ENCODE data around the gene SEZ6. TPM values are rescaled to one million over a fixed set of nuclear protein-coding genes. Genes with fewer than 3 reads are reported as not detected.

The SEZ6 gene
- polyA plus RNA-seq, 2 of the 4 experiments (the other 2 are of a cell fraction), result not detected

DNA sequence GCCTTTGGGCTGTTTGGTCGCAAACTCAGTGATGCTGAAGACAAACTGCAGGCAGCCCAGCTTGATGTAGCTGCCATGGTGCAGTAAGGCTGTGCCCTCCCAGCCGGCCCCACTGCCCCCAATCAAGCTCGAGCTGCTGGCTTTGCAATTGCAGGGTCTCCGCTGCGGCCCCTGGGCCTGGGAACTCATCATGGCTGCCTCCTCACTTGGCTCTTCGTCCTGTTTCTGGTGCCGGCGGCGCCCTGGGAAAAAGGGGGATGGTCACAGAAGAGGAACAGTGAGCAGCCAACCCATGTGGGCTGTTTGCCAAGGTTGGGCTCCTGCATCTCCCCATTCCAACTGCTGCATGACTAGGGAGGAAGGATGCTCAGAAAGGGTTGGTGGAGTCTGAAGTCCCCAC lies 99.6 kb downstream of the SEZ6 start (continued):
- TF ChIP-seq, protein P1, sequence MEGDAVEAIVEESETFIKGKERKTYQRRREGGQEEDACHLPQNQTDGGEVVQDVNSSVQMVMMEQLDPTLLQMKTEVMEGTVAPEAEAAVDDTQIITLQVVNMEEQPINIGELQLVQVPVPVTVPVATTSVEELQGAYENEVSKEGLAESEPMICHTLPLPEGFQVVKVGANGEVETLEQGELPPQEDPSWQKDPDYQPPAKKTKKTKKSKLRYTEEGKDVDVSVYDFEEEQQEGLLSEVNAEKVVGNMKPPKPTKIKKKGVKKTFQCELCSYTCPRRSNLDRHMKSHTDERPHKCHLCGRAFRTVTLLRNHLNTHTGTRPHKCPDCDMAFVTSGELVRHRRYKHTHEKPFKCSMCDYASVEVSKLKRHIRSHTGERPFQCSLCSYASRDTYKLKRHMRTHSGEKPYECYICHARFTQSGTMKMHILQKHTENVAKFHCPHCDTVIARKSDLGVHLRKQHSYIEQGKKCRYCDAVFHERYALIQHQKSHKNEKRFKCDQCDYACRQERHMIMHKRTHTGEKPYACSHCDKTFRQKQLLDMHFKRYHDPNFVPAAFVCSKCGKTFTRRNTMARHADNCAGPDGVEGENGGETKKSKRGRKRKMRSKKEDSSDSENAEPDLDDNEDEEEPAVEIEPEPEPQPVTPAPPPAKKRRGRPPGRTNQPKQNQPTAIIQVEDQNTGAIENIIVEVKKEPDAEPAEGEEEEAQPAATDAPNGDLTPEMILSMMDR (IDR thresholded peaks at IDR 0.05), result no peak
- TF ChIP-seq, protein P2, sequence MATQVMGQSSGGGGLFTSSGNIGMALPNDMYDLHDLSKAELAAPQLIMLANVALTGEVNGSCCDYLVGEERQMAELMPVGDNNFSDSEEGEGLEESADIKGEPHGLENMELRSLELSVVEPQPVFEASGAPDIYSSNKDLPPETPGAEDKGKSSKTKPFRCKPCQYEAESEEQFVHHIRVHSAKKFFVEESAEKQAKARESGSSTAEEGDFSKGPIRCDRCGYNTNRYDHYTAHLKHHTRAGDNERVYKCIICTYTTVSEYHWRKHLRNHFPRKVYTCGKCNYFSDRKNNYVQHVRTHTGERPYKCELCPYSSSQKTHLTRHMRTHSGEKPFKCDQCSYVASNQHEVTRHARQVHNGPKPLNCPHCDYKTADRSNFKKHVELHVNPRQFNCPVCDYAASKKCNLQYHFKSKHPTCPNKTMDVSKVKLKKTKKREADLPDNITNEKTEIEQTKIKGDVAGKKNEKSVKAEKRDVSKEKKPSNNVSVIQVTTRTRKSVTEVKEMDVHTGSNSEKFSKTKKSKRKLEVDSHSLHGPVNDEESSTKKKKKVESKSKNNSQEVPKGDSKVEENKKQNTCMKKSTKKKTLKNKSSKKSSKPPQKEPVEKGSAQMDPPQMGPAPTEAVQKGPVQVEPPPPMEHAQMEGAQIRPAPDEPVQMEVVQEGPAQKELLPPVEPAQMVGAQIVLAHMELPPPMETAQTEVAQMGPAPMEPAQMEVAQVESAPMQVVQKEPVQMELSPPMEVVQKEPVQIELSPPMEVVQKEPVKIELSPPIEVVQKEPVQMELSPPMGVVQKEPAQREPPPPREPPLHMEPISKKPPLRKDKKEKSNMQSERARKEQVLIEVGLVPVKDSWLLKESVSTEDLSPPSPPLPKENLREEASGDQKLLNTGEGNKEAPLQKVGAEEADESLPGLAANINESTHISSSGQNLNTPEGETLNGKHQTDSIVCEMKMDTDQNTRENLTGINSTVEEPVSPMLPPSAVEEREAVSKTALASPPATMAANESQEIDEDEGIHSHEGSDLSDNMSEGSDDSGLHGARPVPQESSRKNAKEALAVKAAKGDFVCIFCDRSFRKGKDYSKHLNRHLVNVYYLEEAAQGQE (IDR thresholded peaks at IDR 0.05), result no peak
- TF ChIP-seq ZNF302 (CRISPR knock-in tag; IDR thresholded peaks at IDR 0.05), result no peak
- TF ChIP-seq CHD4 (IDR thresholded peaks at IDR 0.05; ENCODE audit: borderline replicate concordance), result no peak

Other genes starting within 250 kb of the SEZ6 start
- gene FAM222B, start 163.2 kb downstream of the SEZ6 start, polyA plus RNA-seq (2011; rRNA removed), result 10.7 and 15.3 TPM in 2 replicates
- gene FAM222B, start 163.2 kb downstream of the SEZ6 start, polyA plus RNA-seq (2017; fragmentation: RNase III; extraction: RNeasy Plus Mini Kit Qiagen cat#74134 plus additional on column Dnase treatment), result 14.3 to 15.6 TPM (median 14.7 TPM) in 3 replicates
- 88.3 and 123 TPM in 2 replicates for gene ERAL1, start 151.0 kb downstream of the SEZ6 start, polyA plus RNA-seq (2011; rRNA removed)
- 78.8 to 80.2 TPM (median 78.9 TPM) in 3 replicates for gene ERAL1, start 151.0 kb downstream of the SEZ6 start, polyA plus RNA-seq (2017; fragmentation: RNase III; extraction: RNeasy Plus Mini Kit Qiagen cat#74134 plus additional on column Dnase treatment)
- 68.8 and 78.6 TPM in 2 replicates for gene FLOT2, start 108.3 kb downstream of the SEZ6 start, polyA plus RNA-seq (2011; rRNA removed)
- gene FLOT2, start 108.3 kb downstream of the SEZ6 start, polyA plus RNA-seq (2017; fragmentation: RNase III; extraction: RNeasy Plus Mini Kit Qiagen cat#74134 plus additional on column Dnase treatment), result 62.8 to 71.0 TPM (median 66.4 TPM) in 3 replicates
- gene DHRS13, start 103.0 kb downstream of the SEZ6 start, polyA plus RNA-seq (2011; rRNA removed), result 7.0 and 7.3 TPM in 2 replicates
- 3.5 to 4.9 TPM (median 4.8 TPM) in 3 replicates for gene DHRS13, start 103.0 kb downstream of the SEZ6 start, polyA plus RNA-seq (2017; fragmentation: RNase III; extraction: RNeasy Plus Mini Kit Qiagen cat#74134 plus additional on column Dnase treatment)
- 25.3 and 29.3 TPM in 2 replicates for gene PHF12, start 54.5 kb downstream of the SEZ6 start, polyA plus RNA-seq (2011; rRNA removed)
- 28.0 to 31.9 TPM (median 29.9 TPM) in 3 replicates for gene PHF12, start 54.5 kb downstream of the SEZ6 start, polyA plus RNA-seq (2017; fragmentation: RNase III; extraction: RNeasy Plus Mini Kit Qiagen cat#74134 plus additional on column Dnase treatment)
- 0.94 and 1.4 TPM in 2 replicates for gene PIPOX, start 37.1 kb upstream of the SEZ6 start, polyA plus RNA-seq (2011; rRNA removed)
- 0.28 to 0.49 TPM (median 0.39 TPM) in 3 replicates for gene PIPOX, start 37.1 kb upstream of the SEZ6 start, polyA plus RNA-seq (2017; fragmentation: RNase III; extraction: RNeasy Plus Mini Kit Qiagen cat#74134 plus additional on column Dnase treatment)
- 12.3 and 26.3 TPM in 2 replicates for gene MYO18A, start 174.4 kb upstream of the SEZ6 start, polyA plus RNA-seq (2011; rRNA removed)
- gene MYO18A, start 174.4 kb upstream of the SEZ6 start, polyA plus RNA-seq (2017; fragmentation: RNase III; extraction: RNeasy Plus Mini Kit Qiagen cat#74134 plus additional on column Dnase treatment), result 22.4 to 29.7 TPM (median 28.4 TPM) in 3 replicates
- gene CRYBA1, start 240.8 kb upstream of the SEZ6 start, polyA plus RNA-seq (2011; rRNA removed), result 0.10 TPM in 1 of 2 replicates, not detected in the other
- gene CRYBA1, start 240.8 kb upstream of the SEZ6 start, polyA plus RNA-seq (2017; fragmentation: RNase III; extraction: RNeasy Plus Mini Kit Qiagen cat#74134 plus additional on column Dnase treatment), result 0.12 TPM in 1 of 3 replicates, not detected in the others